Chondrocyte (in vitro differentiated cells): ENCODE measurements around the gene NXF1. TPM values are rescaled to one million over a fixed set of nuclear protein-coding genes. Genes with fewer than 3 reads are reported as not detected.
"Not testable (repeated sequence)": the region's sequence is repeated elsewhere in the genome, so short reads cannot be mapped to it uniquely, and the experiment has no call there.

ENCODE experiments used
- DNase-seq: peaks from one replicate; pipeline ENCODE4 v3.0.0; 2021; ENCODE audit warnings: mixed read lengths, low spot score
- H3K27ac Mint-ChIP-seq: one replicate; pipeline ENCODE4 v1.8.0; 2021; ENCODE audit warnings: mild to moderate bottlenecking, moderate library complexity, mixed read lengths; ENCODE audit not compliant: unreplicated experiment
- H3K27me3 Mint-ChIP-seq: 2 replicates; pipeline ENCODE4 v1.8.0; 2021; ENCODE audit warnings: low read depth, mixed read lengths
- H3K36me3 Mint-ChIP-seq: 2 replicates; pipeline ENCODE4 v1.8.0; 2021; ENCODE audit warnings: low read depth, mixed read lengths
- H3K4me1 Mint-ChIP-seq: 2 replicates; pipeline ENCODE4 v1.8.0; 2021; ENCODE audit warnings: low read depth, mild to moderate bottlenecking, mixed read lengths
- H3K4me3 Mint-ChIP-seq: one replicate; pipeline ENCODE4 v1.8.0; 2021; ENCODE audit warnings: mild to moderate bottlenecking, moderate library complexity, mixed read lengths; ENCODE audit not compliant: unreplicated experiment
- H3K9me3 Mint-ChIP-seq: 2 replicates; pipeline ENCODE4 v1.8.0; 2021; ENCODE audit warnings: low read depth, mixed read lengths
- total RNA-seq: library from RNA; stranded (reverse); gene quantifications from 3 replicates; pipeline ENCODE4 v1.2.1, GENCODE V29; 2021
- TF ChIP-seq, protein P1 (sequence below): fragments of 200-600 bp; sonication (generic); IDR thresholded peaks from 2 replicates; pipeline ENCODE4 v1.5.0; 2021; ENCODE audit warnings: antibody characterized with exemption, mild to moderate bottlenecking, moderate library complexity

NXF1 gene
- total RNA-seq, 1 donor from 2014 or later = 51.3 TPM

DNA sequence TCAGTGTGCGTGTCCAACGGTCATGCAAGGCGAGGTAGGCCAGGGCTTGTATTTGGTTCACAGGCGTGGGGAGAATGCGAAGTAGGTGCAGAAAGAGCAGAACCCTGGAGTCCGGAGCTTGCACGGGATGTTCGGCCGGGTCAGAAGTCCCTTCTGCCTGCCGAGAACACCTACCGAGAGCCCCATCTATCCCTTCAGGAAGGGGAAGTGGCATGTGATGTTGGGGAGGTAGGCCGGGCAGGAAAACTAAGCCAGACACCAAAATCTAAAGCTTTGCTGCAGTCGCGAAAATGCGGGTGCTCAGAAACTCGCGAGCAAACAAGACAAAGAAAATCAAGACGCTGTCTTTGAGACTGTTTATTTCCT is 34.5 kb downstream of the NXF1 start:
- H3K4me3 Mint-ChIP-seq = peak overlapping the region; percentile 86
- TF ChIP-seq, protein P1, sequence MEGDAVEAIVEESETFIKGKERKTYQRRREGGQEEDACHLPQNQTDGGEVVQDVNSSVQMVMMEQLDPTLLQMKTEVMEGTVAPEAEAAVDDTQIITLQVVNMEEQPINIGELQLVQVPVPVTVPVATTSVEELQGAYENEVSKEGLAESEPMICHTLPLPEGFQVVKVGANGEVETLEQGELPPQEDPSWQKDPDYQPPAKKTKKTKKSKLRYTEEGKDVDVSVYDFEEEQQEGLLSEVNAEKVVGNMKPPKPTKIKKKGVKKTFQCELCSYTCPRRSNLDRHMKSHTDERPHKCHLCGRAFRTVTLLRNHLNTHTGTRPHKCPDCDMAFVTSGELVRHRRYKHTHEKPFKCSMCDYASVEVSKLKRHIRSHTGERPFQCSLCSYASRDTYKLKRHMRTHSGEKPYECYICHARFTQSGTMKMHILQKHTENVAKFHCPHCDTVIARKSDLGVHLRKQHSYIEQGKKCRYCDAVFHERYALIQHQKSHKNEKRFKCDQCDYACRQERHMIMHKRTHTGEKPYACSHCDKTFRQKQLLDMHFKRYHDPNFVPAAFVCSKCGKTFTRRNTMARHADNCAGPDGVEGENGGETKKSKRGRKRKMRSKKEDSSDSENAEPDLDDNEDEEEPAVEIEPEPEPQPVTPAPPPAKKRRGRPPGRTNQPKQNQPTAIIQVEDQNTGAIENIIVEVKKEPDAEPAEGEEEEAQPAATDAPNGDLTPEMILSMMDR = no peak
- no peaks in the 10 kb centered on the region for H3K9me3 Mint-ChIP-seq
- H3K36me3 Mint-ChIP-seq = peaks cover 7% of the 10 kb centered on the region
- peak overlapping the region; percentile 96 for H3K27ac Mint-ChIP-seq
- H3K4me1 Mint-ChIP-seq = peaks cover 23% of the 10 kb centered on the region
- no peak for DNase-seq
- H3K27me3 Mint-ChIP-seq = no peaks in the 10 kb centered on the region

DNA sequence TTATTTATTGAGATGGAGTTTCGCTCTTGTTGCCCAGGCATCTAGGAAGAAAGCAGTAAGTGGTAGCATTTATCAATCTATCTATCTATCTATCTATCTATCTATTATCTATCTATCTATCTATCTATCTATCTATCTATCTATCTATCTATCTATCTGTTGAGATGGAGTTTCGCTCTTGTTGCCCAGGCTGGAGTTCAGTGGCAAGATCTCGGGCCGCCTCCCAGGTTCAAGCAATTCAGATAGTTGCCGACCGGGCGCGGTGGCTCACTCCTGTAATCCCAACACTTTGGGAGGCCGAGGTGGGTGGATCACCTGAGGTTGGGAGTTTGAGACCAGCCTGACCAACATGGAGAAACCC is 44.4 kb downstream of the NXF1 start:
- H3K4me3 Mint-ChIP-seq = peak overlapping the region; percentile 94
- DNase-seq, H3K27ac Mint-ChIP-seq, H3K9me3 Mint-ChIP-seq, H3K36me3 Mint-ChIP-seq, H3K27me3 Mint-ChIP-seq: not testable (repeated sequence)
- peaks cover 14% of the 10 kb centered on the region for H3K4me1 Mint-ChIP-seq

DNA sequence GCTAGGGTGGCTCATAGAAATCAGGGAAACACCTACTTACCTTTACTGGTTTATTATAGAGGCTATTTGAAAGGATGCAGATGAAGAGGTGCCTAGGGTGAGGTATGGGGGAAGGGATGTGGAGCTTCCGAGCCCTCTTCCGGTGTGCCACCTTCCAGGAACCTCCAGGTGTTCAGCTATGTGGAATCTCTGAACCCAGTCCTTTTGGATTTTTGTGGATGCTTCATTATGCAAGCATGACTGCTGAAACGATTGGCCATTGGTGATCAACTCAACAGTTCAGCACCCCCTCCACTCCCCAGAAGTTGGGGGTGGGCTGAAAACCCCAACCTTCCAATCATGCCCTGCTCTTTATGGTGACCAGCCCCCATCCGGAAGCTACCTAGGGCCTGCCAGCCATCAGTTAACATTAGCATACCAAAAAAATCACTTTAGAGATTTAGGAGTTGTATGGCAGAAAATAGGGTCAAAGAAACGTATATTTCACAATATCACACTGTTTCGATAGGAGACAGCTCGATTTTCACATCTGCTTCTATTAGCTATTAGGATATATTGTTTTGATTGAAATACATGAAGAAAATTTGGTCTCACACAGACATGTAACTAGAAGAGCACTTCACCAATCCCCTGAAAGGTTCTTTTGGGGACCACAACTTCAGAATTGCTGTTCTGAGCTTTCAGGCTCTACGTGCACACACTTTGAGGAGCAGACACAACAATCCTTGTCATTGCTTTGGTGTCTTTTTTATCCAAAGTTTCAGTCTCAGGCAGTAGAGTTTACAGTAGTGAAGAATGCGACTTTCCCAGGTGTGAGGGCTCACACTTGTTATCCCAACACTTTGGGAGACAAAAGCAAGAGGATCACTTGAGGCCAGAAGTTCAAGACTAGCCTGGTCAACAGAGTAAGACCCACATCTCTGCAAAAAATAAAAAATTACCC is 47.1 kb downstream of the NXF1 start:
- H3K27ac Mint-ChIP-seq = no peak overlapping the region
- no peak for DNase-seq
- peaks cover 25% of the 10 kb centered on the region for H3K4me1 Mint-ChIP-seq
- TF ChIP-seq, protein P1 = no peak
- no peaks in the 10 kb centered on the region for H3K9me3 Mint-ChIP-seq
- H3K4me3 Mint-ChIP-seq = no peak overlapping the region
- H3K36me3 Mint-ChIP-seq = no peaks in the 10 kb centered on the region
- H3K27me3 Mint-ChIP-seq = no peaks in the 10 kb centered on the region

DNA sequence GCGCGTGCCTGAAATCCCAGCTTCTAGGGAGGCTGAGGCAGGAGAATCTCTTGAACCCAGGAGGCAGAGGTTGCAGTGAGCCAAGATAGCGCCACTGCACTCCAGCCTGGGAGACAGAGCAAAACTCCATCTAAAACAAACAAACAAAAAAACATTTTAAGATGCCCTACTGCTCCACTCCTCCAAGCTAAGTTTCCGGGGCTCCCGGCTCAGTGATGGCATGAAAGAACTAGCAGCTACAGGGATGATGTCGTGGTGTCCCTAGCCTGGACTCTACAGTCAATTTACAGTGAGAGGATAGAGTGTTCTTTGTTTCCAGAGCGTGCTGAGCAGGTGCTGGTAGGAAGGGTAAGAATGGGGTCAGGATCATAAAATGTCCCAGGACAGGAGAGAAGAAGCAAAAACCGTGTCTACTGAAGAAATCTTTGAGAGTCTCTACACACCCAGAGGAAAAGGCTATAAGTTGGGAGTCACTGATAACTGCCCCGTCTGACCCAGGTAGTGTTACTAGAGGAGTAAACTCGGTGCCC is 50.1 kb downstream of the NXF1 start:
- TF ChIP-seq, protein P1 = no peak
- Mint-ChIP-seq H3K27ac (no peak overlapping the region), H3K4me1 (peaks cover 15% of the 10 kb centered on the region), H3K27me3 (no peaks in the 10 kb centered on the region), H3K36me3 (peaks cover 2% of the 10 kb centered on the region), H3K9me3 (no peaks in the 10 kb centered on the region), H3K4me3 (peak overlapping the region; percentile 15)
- no peak for DNase-seq

DNA sequence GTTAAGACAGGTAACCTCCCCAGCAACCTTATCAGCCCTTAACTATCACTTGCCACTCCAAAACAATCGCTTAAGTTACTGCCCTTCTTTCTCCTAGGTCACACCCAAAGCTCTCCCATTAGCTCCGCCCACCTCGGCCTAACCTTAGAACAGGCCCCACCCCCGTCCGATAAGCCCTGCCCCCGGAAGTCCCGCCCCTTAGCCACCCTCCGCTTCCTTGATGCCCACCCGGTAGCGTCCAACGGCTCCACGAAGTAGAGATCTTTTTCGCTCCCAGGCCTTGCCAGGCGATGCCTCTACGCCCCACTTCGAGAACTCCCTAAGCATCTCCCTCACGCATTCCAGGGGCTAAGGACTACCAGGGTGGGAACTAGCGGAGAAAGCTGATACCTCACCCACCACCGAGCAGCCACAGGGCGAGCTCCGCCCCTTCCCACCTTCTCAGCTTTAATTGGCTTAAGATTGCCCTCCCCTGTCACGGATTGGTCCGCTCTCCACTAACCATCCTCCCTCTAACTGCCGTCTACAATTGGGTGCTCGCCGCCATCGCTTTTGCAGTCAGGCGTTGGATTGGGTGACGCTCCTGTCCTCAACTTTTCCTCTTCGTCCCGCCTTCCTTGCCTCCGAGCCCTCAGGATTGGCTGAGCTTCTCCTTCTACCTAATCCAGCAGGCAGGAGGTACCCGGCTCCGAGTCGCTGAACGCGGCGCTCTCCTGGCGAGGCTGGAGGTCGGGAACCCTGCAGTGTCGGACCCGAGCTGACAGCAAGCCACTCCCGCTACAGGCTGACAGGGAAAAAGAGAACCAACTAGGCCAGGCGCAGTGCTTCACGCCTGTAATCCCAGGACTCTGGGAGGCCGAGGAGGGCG is 51.3 kb downstream of the NXF1 start, which contains the start of gene ZBTB3:
ZBTB3 (minus strand) TSS at position 425 of the 868 bp plus-strand sequence. CDS start 496 bp downstream, outside the sequence.
- Mint-ChIP-seq H3K9me3 (no peaks in the 10 kb centered on the region), H3K36me3 (peaks cover 4% of the 10 kb centered on the region), H3K4me1 (peaks cover 20% of the 10 kb centered on the region), H3K27ac (peak within 1 kb of the TSS; percentile 99), H3K4me3 (peak within 1 kb of the TSS; percentile 97), H3K27me3 (no peaks in the 10 kb centered on the region)
- peak; percentile 98 for DNase-seq
- TF ChIP-seq, protein P1 = no peak
